Right hindlimb (tissue), 1 donor: ENCODE results near the gene CTNND2.
A peak's percentile ranks its signal among the peaks of the same experiment; 100 is the strongest.
"Not testable (repeated sequence)": the region's sequence is repeated elsewhere in the genome, so short reads cannot be mapped to it uniquely, and the experiment has no call there.

Experiments
- DNase-seq: peaks from one replicate; pipeline ENCODE4 v3.0.0-alpha.2; 2018

CTNND2 gene

GRCh38 chr5:11432116-11432515, 472.1 kb downstream of the CTNND2 start:
- no peak for DNase-seq

GRCh38 chr5:11429254-11429653, 475.0 kb downstream of the CTNND2 start:
- no peak for DNase-seq

DNA sequence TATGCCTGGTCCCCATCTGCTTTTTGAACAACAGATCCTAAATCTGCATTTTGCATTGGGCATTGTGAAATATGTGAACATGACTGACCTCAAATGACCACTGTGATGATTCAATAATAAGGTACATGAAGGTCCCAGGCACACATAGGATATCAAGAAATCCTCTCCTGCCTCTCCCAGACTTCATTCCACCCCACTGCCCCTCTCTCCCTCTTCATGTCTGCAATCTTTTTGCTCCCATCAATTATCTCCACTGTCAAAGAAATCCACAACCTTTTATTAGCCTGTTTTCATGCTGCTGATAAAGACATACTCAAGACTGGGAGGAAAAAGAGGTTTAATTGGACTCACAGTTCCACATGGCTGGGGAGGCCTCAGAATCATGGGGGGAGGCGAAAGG, 476.7 kb downstream of the CTNND2 start:
- DNase-seq, result no peak

- no peak for DNase-seq
These were observed 477.8 kb downstream of the CTNND2 start for GRCh38 chr5:11426442-11426841.

GRCh38 chr5:11422342-11422741, 481.9 kb downstream of the CTNND2 start:
- no peak for DNase-seq

DNA sequence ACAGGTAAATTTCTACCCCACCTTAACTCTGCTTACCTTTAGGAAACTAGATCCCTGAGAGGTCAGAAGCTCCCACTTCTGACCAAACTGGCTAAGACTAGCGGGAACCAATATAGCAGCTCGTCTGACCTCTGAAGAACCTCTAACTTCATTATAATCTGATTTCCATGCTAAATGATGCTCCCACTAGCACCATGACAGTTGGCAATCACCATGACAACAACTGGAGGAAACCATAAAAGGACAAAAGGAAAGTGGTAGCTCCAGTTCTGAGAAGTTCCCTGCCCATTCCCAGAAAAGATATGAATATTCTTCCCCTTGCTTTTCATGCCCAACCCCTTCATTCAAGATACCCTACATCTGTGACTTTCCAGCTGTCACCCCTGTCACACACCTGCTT, 483.3 kb downstream of the CTNND2 start:
- no peak for DNase-seq

GRCh38 chr5:11415751-11416150, 488.5 kb downstream of the CTNND2 start:
- no peak for DNase-seq

GRCh38 chr5:11414732-11415131, 489.5 kb downstream of the CTNND2 start:
- not testable (repeated sequence) for DNase-seq

GRCh38 chr5:11411621-11412020, 492.6 kb downstream of the CTNND2 start:
- no peak for DNase-seq

DNA sequence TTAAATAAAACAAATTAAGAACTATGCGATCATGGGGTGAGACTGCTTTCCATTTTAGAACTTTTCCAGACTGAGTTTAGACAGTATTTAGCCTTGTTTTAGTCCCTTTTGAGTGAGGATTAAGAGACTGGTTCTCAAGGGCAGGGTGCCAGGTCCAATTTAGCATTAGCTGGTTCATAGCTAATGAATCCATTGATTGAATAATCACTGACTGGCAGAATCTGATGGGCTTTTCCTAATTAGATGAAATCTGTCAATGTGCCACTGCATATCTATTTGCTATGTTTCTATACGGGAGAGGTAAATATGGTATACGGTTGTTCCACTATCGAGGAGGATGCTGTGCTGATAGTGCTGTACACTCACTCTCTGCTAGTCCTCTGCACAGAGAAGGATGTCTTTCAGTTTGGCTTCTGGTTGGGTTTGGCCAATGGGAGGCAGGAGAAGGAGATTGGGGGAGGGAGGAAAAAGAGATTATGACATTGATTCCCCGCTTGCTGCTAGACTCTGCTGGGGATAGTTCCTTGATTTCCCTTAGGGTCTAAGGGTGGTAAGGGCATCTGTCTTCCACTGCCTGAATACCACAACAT, 496.6 kb downstream of the CTNND2 start:
- DNase-seq, result no peak

DNA sequence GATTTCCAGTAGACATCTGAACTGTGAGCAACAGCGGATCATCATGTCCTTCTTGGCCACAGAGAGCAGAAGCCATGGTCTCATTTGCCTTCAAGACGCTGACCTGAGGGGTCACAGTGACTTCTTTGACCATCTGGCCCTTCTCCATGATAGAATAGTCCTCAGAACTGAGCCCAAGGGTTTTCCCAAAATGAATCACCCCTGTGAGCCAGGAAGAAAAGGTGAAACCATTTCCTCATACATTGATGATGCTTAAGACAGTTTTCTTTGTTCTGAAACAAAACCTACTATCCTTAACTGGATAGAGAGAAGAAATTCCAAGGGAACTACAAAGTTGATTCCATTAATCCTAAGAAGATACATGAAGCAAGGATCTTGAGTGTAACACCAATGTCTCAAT, 503.9 kb downstream of the CTNND2 start:
- no peak for DNase-seq

- no peak for DNase-seq
These were observed 505.5 kb downstream of the CTNND2 start for GRCh38 chr5:11398728-11399127.

DNA sequence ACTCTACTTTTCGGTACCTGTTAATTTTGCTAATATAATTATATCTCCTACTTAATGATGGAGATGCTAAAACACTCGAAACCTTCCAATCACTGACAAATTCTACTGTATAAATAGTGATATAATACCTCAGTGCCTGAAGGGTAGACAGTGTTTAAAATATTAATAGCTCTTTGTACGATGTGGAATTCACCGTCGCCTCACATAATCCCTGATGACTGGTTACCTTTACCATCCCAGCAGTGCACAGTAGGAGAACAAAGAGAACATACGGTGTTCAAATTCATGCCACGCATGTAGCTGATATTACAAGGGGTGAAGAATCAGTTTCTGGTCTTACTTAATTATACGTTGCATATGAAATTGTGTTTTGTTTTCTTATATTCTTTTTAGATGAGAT, 506.7 kb downstream of the CTNND2 start:
- DNase-seq, result no peak

DNA sequence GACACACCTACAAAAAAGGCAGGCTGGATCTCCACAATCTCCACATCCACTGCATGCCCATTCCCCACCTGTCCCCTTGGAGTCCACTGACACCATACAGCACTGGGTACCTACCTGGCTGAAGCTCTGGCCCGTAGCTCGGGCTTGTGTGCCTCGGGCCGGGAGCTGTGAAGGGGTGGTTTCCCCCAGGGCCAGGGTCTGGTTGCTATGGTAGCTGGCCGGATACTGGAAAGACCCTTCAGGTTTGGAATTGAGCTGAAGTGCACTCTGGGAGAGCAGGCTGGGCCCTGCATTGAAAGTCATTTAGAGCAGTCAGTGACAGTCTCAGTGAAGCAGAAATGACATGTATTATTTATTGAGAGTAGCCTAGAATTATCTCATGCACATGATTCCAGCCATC, 507.3 kb downstream of the CTNND2 start:
- DNase-seq, result no peak

DNA sequence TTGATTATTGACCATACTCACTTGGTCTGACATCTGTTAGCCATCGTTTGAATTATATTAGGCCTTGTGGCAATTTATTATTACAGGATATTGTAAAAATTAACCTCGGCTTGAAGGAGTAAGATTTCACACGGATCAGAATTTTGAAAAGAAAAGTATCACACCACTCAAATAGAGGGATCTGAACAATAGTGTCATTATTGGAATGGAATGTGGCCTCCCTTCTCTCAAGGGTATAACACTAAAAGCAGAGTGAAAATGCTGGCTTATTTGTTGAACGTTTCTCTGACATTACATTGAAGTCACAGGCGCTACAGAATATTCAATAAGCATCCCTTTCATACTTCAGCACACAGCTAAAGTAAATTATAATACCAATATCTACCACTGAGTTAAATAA, 509.3 kb downstream of the CTNND2 start:
- no peak for DNase-seq

- no peak for DNase-seq
These were observed 513.9 kb downstream of the CTNND2 start for GRCh38 chr5:11390291-11390767.

- DNase-seq, result no peak
These were observed 516.9 kb downstream of the CTNND2 start for GRCh38 chr5:11387382-11387781.

DNA sequence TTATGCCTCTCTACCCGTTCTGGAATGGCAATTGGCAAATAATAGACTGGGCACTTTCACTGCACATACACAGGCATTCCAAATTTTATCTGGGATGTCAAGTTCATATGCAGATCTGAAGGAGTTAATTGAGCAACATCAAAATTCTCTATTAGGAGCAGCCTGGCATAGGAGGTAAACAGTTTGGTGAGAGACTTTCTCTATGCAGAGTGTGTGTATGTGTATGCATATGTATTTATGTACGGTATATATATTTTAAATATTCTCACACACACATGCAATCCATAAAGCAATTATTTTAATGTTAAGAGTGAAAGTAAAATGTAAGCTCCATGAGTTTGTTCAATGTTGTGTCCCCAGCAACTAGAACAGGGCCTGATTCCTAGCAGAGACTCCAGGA, 517.8 kb downstream of the CTNND2 start:
- DNase-seq, result no peak

GRCh38 chr5:11385901-11386293, 518.3 kb downstream of the CTNND2 start:
- DNase-seq, result no peak

GRCh38 chr5:11385251-11385900, 518.9 kb downstream of the CTNND2 start:
- no peak for DNase-seq

GRCh38 chr5:11384441-11385250, 519.6 kb downstream of the CTNND2 start:
- peak; percentile 19 for DNase-seq

GRCh38 chr5:11383506-11384095, 520.6 kb downstream of the CTNND2 start:
- no peak for DNase-seq

GRCh38 chr5:11378461-11378860, 525.8 kb downstream of the CTNND2 start:
- DNase-seq, result no peak

- no peak for DNase-seq
These were observed 526.4 kb downstream of the CTNND2 start for GRCh38 chr5:11377896-11378295.
